IMR-90 (cell line): ENCODE results near the gene TENT5A. TPM values are rescaled to one million over a fixed set of nuclear protein-coding genes. Genes with fewer than 3 reads are reported as not detected.

Source experiments
- ATAC-seq: fragments of 200-7000 bp; cut with Tn5 transposase; 2 replicates; pipeline ENCODE4 v1.9.1; 2020; ENCODE audit warnings: low read depth, mild to moderate bottlenecking, moderate library complexity
- BruUV-seq: library from RNA; stranded (reverse); fragments of 400-500 nt; replicated peaks from 2 replicates; lab custom pipeline; 2021; lab: Mats Ljungman, UMichigan
- CTCF ChIA-PET: fragments of 300-600 bp; formaldehyde crosslinking; extraction: SDS; loops from one replicate; lab custom pipeline; 2021; ENCODE audit warnings: antibody characterized with exemption; lab: Yijun Ruan, JAX
- POLR2A ChIA-PET: fragments of 300-600 bp; sonication (Branson Sonifier 250); formaldehyde crosslinking; loops from one replicate; lab custom pipeline; 2022; ENCODE audit warnings: antibody characterized with exemption; ENCODE audit not compliant: unreplicated experiment; lab: Charles Lee
- DNase-seq: peaks from one replicate; pipeline ENCODE4 v3.0.0; 2013
- H2AFZ ChIP-seq: replicated peaks from 2 replicates; pipeline ENCODE3; 2013; ENCODE audit warnings: low read length, mild to moderate bottlenecking; ENCODE audit not compliant: poor library complexity
- H2AK5ac ChIP-seq: 2 replicates; pipeline ENCODE4 v1.6.1; 2013; ENCODE audit warnings: low read depth, low read length, inconsistent platforms
- H2AK9ac ChIP-seq: replicated peaks from 2 replicates; pipeline ENCODE3; 2013; ENCODE audit warnings: mild to moderate bottlenecking, low read depth, low read length, moderate library complexity; ENCODE audit not compliant: poor library complexity
- H2BK120ac ChIP-seq: 2 replicates; pipeline ENCODE4 v1.6.1; 2013; ENCODE audit warnings: low read depth, low read length, inconsistent platforms
- H2BK15ac ChIP-seq: 3 replicates; pipeline ENCODE4 v1.6.1; 2013; ENCODE audit warnings: low read depth, low read length, inconsistent platforms
- H2BK20ac ChIP-seq: 2 replicates; pipeline ENCODE4 v1.6.1; 2013; ENCODE audit warnings: low read depth, mild to moderate bottlenecking, inconsistent platforms, low read length, moderate library complexity
- H2BK5ac ChIP-seq: 2 replicates; pipeline ENCODE4 v1.6.1; 2013; ENCODE audit warnings: mild to moderate bottlenecking, low read depth, low read length, inconsistent platforms; ENCODE audit not compliant: poor library complexity, severe bottlenecking
- H3K14ac ChIP-seq: replicated peaks from 2 replicates; pipeline ENCODE4 v1.6.1; 2013; ENCODE audit warnings: low read depth, low read length, inconsistent platforms
- H3K18ac ChIP-seq: 2 replicates; pipeline ENCODE4 v1.6.1; 2013; ENCODE audit warnings: low read depth, low read length, control low read depth
- H3K23ac ChIP-seq: 2 replicates; pipeline ENCODE4 v1.6.1; 2013; ENCODE audit warnings: low read depth, low read length, inconsistent platforms
- H3K27ac ChIP-seq: 2 replicates; pipeline ENCODE4 v1.5.1; 2013; ENCODE audit warnings: mild to moderate bottlenecking, control low read depth, low read length; ENCODE audit not compliant: insufficient read depth
- H3K27me3 ChIP-seq: 2 replicates; pipeline ENCODE4 v1.6.1; 2013; ENCODE audit warnings: low read length; ENCODE audit not compliant: control insufficient read depth, insufficient read depth
- H3K36me3 ChIP-seq: 2 replicates; pipeline ENCODE4 v1.6.1; 2013; ENCODE audit warnings: low read length, mixed read lengths; ENCODE audit not compliant: control insufficient read depth, insufficient read depth
- H3K4ac ChIP-seq: 2 replicates; pipeline ENCODE4 v1.6.1; 2013; ENCODE audit warnings: low read depth, low read length, inconsistent platforms
- H3K4me1 ChIP-seq: 2 replicates; pipeline ENCODE4 v1.6.1; 2013; ENCODE audit warnings: low read length, mixed read lengths; ENCODE audit not compliant: control insufficient read depth, insufficient read depth
- H3K4me2 ChIP-seq: 2 replicates; pipeline ENCODE4 v1.6.1; 2013; ENCODE audit warnings: low read depth, mild to moderate bottlenecking, control low read depth, low read length, moderate library complexity
- H3K4me3 ChIP-seq: 2 replicates; pipeline ENCODE4 v1.5.1; 2013; ENCODE audit warnings: low read depth, mild to moderate bottlenecking, control low read depth, low read length, moderate library complexity; ENCODE audit not compliant: insufficient read depth
- H3K56ac ChIP-seq: 2 replicates; pipeline ENCODE4 v1.6.1; 2013; ENCODE audit warnings: low read length, inconsistent platforms; ENCODE audit not compliant: insufficient read depth; ENCODE audit errors: extremely low read depth
- H3K79me1 ChIP-seq, 2 experiments: 2 replicates each; pipeline ENCODE4 v1.6.1; 2013; ENCODE audit warnings: low read length in 2 of 2, inconsistent platforms in 1 of 2, low read depth in 1 of 2
- H3K9ac ChIP-seq: 2 replicates; pipeline ENCODE4 v1.6.1; 2013; ENCODE audit warnings: low read depth, low read length, control low read depth
- H3K9me1 ChIP-seq: 2 replicates; pipeline ENCODE4 v1.6.1; 2013; ENCODE audit warnings: low read length, inconsistent platforms; ENCODE audit not compliant: insufficient read depth
- H3K9me3 ChIP-seq: 2 replicates; pipeline ENCODE4 v1.6.1; 2013; ENCODE audit warnings: low read length; ENCODE audit not compliant: control insufficient read depth, insufficient read depth
- H4K20me1 ChIP-seq: 2 replicates; pipeline ENCODE4 v1.6.1; 2013; ENCODE audit warnings: low read length, inconsistent platforms; ENCODE audit not compliant: insufficient read depth
- H4K5ac ChIP-seq: 2 replicates; pipeline ENCODE4 v1.6.1; 2013; ENCODE audit warnings: mild to moderate bottlenecking, low read depth, low read length, control low read depth
- H4K8ac ChIP-seq, 2 experiments: 2 replicates each; pipeline ENCODE4 v1.6.1; 2013; ENCODE audit warnings: low read depth in 2 of 2, low read length in 2 of 2, control low read depth in 1 of 2, inconsistent platforms in 1 of 2
- H4K91ac ChIP-seq: 2 replicates; pipeline ENCODE4 v1.6.1; 2013; ENCODE audit warnings: low read depth, low read length, inconsistent platforms; ENCODE audit not compliant: insufficient read depth
- CEBPB ChIP-seq: IDR thresholded peaks from 2 replicates; pipeline ENCODE4 v1.6.1; 2012; ENCODE audit warnings: low read depth, low read length, improper control_type of control experiment
- ELK1 ChIP-seq: fragments of 150-350 bp; IDR thresholded peaks from 2 replicates; pipeline ENCODE4 v1.6.1; 2016; ENCODE audit warnings: low read depth, mild to moderate bottlenecking, low read length, moderate library complexity, borderline replicate concordance
- MAFK ChIP-seq: IDR thresholded peaks from 2 replicates; pipeline ENCODE4 v1.6.1; 2012; ENCODE audit warnings: low read depth, low read length, improper control_type of control experiment
- MAZ ChIP-seq: IDR thresholded peaks from 2 replicates; pipeline ENCODE4 v1.6.1; 2012; ENCODE audit warnings: low read depth, mild to moderate bottlenecking, low read length, improper control_type of control experiment, moderate library complexity, borderline replicate concordance
- MXI1 ChIP-seq: IDR thresholded peaks from 2 replicates; pipeline ENCODE4 v1.6.1; 2012; ENCODE audit warnings: low read depth, mild to moderate bottlenecking, low read length, moderate library complexity, borderline replicate concordance
- NFE2L2 ChIP-seq: fragments of 150-350 bp; IDR thresholded peaks from 2 replicates; pipeline ENCODE4 v1.6.1; 2016; ENCODE audit warnings: low read depth, mild to moderate bottlenecking, low read length
- RCOR1 ChIP-seq: IDR thresholded peaks from 2 replicates; pipeline ENCODE4 v1.6.1; 2012; ENCODE audit warnings: mild to moderate bottlenecking, low read length, improper control_type of control experiment; ENCODE audit not compliant: insufficient replicate concordance
- RFX5 ChIP-seq: IDR thresholded peaks from 2 replicates; pipeline ENCODE4 v1.8.0; 2012; ENCODE audit warnings: low read depth, mild to moderate bottlenecking, low read length, moderate library complexity
- SMC3 ChIP-seq: fragments of 150-350 bp; IDR thresholded peaks from 2 replicates; pipeline ENCODE4 v1.6.1; 2016; ENCODE audit warnings: low read depth, mild to moderate bottlenecking, antibody characterized with exemption, low read length, moderate library complexity
- WGBS, 2 experiments: methylation state at CpG; one replicate each; pipeline versions ENCODE4 v1.1.5 to v1.1.7; 2013; ENCODE audit warnings: missing lambda C conversion rate in 2 of 2; ENCODE audit not compliant: insufficient read length in 1 of 2; ENCODE audit errors: extremely low coverage in 2 of 2; 5-methylcytosine and 5-hydroxymethylcytosine counted together
- dilution Hi-C: fragments of 300-500 bp; cut with HindIII; formaldehyde crosslinking; loops from one replicate; pipeline ENCODE4 v1.14.3; 2018; ENCODE audit warnings: low sequenced_read_pairs; ENCODE audit not compliant: unreplicated experiment
- in situ Hi-C: fragments of 300-500 bp; cut with MboI; formaldehyde crosslinking; loops from 3 replicates; pipeline ENCODE4 v1.14.3; 2019; ENCODE audit warnings: low sequenced_read_pairs, inconsistent platforms, mixed read lengths
- intact Hi-C: fragments of 100-400 bp; cut with micrococcal nuclease; formaldehyde crosslinking; loops from 2 replicates; pipeline ENCODE4 v1.10.0; 2022
- polyA plus RNA-seq, 3 experiments: library from polyadenylated mRNA; depleted of rRNA; stranded (reverse); fragments of >200 nt; gene quantifications; 2 replicates each; pipeline ENCODE4 v1.2.3, GENCODE V29; 2012; ENCODE audit warnings: low replicate concordance in 1 of 3
- total RNA-seq: library from RNA; depleted of rRNA; stranded (reverse); fragments of >200 nt; gene quantifications from 2 replicates; pipeline ENCODE4 v1.2.3, GENCODE V29; 2012

Gene TENT5A
- total and polyA plus RNA-seq, 2 of the 4 experiments (the other 2 are of a cell fraction): 3.5 to 10.8 TPM

- Histone ChIP-seq H3K9me1 (no peaks in the 10 kb centered on the region), H3K79me1 (no peaks in the 10 kb centered on the region), H2BK20ac (no peak overlapping the region), H3K9me3 (no peaks in the 10 kb centered on the region), H2BK5ac (no peak overlapping the region), H3K4me3 (no peak overlapping the region), H3K9ac (no peak overlapping the region), H3K56ac (no peak overlapping the region), H2BK120ac (no peak overlapping the region), H4K91ac (no peak overlapping the region), H2BK15ac (no peak overlapping the region), H3K18ac (no peak overlapping the region), H3K4me2 (no peak overlapping the region), H3K4ac (no peak overlapping the region), H2AFZ (no peak overlapping the region), H2AK9ac (no peak overlapping the region), H3K4me1 (no peaks in the 10 kb centered on the region), H3K23ac (no peak overlapping the region), H4K20me1 (no peaks in the 10 kb centered on the region), H3K14ac (no peak overlapping the region), H3K36me3 (no peaks in the 10 kb centered on the region), H3K27me3 (no peaks in the 10 kb centered on the region), H3K27ac (no peak overlapping the region), H4K8ac (no peak overlapping the region), H2AK5ac (no peak overlapping the region), H4K5ac (no peak overlapping the region)
- dilution Hi-C loops (no loop called here), in situ Hi-C loops (no loop called here), intact Hi-C loops (no loop called here)
- no TSS peak for BruUV-seq
- WGBS, 2 experiments: no CpG with 5 or more reads among the region's 3 CpGs
- ChIA-PET CTCF (interaction anchor here (0.6 to 0.7 kb wide), 2 partner anchors 10 to 26 kb away, joined by 3 read pairs; no protein-coding TSS in a partner anchor), POLR2A (no interaction called here)
- TF ChIP-seq RFX5: no peak
- TF ChIP-seq MAFK: no peak
- TF ChIP-seq SMC3: no peak
- TF ChIP-seq MXI1: no peak
- TF ChIP-seq MAZ: no peak
- no peak for TF ChIP-seq CEBPB
- no peak for TF ChIP-seq NFE2L2
- TF ChIP-seq ELK1: no peak
- no peak for TF ChIP-seq RCOR1
- no peak for DNase-seq
- ATAC-seq: no peak
Observed at GRCh38 chr6:81800666-81801065, 48.2 kb upstream of the TENT5A start.
